ENCODE results near the gene TBC1D20.

DNA sequence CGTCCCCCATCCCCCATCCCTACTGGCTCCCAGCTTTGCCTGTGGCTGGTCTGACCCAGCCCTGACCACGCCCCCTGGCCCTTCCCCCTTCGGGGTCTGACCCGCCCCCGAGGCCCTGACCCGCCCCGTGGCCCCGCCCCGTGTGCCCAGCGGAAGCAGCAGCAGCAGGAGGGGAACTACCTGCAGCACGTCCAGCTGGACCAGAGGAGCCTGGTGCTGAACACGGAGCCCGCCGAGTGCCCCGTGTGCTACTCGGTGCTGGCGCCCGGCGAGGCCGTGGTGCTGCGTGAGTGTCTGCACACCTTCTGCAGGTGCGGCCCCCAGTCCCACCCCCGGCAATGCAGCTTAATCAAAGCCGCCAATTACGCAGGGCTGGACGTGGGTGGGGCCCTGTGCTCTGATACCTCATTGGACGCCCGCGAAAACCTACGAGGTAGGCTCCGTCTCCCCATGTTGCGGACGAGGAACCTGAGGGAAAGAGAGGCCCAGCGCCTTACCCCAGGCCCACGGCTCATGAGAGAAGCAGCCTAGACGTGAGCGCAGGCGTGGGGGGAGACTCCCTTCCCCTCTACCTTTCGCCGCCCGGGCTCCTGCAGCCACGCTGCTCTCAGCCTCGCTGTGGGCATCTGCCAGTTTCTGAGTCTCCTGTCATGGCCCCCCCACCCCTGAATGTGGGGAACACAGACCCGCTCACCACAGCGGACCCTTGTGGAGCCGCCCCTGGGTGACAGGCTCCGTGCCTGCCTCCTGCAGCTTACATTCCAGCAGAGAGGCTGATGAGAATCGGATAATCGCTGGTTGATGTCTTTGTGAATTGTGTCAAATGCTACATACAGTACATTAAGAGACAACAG lies 41.4 kb downstream of the TBC1D20 start:
- TF ChIP-seq POLR2A (IDR thresholded peaks at IDR 0.05) = no peak
- TF ChIP-seq, protein P1, sequence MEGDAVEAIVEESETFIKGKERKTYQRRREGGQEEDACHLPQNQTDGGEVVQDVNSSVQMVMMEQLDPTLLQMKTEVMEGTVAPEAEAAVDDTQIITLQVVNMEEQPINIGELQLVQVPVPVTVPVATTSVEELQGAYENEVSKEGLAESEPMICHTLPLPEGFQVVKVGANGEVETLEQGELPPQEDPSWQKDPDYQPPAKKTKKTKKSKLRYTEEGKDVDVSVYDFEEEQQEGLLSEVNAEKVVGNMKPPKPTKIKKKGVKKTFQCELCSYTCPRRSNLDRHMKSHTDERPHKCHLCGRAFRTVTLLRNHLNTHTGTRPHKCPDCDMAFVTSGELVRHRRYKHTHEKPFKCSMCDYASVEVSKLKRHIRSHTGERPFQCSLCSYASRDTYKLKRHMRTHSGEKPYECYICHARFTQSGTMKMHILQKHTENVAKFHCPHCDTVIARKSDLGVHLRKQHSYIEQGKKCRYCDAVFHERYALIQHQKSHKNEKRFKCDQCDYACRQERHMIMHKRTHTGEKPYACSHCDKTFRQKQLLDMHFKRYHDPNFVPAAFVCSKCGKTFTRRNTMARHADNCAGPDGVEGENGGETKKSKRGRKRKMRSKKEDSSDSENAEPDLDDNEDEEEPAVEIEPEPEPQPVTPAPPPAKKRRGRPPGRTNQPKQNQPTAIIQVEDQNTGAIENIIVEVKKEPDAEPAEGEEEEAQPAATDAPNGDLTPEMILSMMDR (IDR thresholded peaks at IDR 0.05) = no peak
